HG02610 (cell line): ENCODE results near the gene GSTP1.
"Not testable (repeated sequence)": the region's sequence is repeated elsewhere in the genome, so short reads cannot be mapped to it uniquely, and the experiment has no call there.

Experiments
- ATAC-seq: cut with Tn5 transposase; IDR thresholded peaks from one replicate; pipeline ENCODE4 v1.9.1; 2021; ENCODE audit warnings: mild to moderate bottlenecking, moderate library complexity; ENCODE audit not compliant: unreplicated experiment

Gene GSTP1

DNA sequence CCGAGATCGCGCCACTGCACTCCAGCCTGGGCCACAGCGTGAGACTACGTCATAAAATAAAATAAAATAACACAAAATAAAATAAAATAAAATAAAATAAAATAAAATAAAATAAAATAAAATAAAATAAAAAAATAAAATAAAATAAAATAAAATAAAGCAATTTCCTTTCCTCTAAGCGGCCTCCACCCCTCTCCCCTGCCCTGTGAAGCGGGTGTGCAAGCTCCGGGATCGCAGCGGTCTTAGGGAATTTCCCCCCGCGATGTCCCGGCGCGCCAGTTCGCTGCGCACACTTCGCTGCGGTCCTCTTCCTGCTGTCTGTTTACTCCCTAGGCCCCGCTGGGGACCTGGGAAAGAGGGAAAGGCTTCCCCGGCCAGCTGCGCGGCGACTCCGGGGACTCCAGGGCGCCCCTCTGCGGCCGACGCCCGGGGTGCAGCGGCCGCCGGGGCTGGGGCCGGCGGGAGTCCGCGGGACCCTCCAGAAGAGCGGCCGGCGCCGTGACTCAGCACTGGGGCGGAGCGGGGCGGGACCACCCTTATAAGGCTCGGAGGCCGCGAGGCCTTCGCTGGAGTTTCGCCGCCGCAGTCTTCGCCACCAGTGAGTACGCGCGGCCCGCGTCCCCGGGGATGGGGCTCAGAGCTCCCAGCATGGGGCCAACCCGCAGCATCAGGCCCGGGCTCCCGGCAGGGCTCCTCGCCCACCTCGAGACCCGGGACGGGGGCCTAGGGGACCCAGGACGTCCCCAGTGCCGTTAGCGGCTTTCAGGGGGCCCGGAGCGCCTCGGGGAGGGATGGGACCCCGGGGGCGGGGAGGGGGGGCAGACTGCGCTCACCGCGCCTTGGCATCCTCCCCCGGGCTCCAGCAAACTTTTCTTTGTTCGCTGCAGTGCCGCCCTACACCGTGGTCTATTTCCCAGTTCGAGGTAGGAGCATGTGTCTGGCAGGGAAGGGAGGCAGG, at the start of gene GSTP1:
Gene GSTP1 (plus strand): TSS at position 566 of the 958 bp plus-strand sequence. CDS start 32 bp downstream, at position 598.
- peak; percentile 51 for ATAC-seq

DNA sequence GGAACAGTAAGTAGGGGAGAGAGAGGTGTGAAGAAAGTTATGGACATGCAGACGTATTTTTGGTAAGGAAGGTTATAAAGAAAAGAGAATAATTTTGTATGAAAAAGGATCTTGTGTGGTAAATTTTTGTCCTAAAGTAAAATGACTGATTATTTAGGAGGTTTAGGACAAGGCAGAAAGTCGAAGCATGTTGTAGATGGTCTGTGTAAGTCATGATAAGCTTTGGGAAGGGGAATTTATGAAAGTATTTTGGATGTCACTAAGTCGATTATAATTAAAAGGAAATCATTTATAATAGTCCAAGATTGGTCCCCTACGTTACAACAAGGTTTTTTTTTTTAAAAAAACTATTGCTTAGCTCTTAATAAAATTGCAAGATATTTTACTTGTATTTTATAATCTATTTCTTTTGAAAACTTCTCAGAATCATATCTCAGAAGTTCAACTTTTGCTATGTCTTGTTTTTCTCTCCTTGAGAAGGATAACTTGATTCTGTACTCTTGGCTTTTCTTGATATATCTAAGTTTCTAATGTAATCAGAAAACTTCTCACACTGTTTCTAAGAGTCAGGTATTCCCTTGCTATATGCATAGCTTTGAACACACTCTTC, 49.4 kb upstream of the GSTP1 start:
- ATAC-seq, result no peak

DNA sequence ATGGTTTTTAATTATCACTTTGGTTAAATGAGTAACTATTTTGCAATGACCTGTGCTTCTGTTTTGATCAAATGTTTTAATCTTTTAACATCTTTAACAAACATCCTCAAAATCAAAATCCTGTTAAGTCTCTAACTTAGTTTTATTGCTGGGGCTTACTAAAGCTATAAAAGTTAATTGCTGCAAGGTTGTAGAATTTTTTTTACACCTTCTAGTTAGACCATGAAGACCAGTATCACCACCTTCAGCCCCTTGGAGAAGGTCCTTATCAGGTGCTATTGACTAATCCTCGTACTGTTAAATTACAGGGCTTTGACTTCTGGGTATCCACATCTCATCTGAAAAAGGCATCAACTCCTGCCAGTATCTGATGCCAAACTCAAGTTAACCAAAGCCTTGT, 48.1 kb upstream of the GSTP1 start:
- no peak for ATAC-seq

DNA sequence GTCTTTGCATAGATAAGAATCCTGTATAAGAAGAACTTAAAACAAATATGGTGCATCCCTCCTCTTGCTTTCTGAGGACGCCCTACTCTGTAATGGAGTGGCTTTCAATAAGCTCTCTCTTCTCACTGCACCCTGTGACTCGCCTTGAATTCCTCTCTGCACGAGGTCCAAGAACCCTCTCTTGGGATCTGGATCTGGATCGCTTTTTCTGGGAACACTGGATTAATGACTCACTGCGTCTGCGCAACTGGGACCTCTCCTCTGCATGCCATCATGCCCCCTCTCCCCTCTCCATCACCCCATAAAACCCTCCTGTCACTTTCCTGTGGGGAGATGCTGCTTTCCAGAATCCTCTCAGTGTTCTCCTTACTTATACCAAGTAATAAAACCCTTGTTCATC, 45.3 kb upstream of the GSTP1 start:
- no peak for ATAC-seq

DNA sequence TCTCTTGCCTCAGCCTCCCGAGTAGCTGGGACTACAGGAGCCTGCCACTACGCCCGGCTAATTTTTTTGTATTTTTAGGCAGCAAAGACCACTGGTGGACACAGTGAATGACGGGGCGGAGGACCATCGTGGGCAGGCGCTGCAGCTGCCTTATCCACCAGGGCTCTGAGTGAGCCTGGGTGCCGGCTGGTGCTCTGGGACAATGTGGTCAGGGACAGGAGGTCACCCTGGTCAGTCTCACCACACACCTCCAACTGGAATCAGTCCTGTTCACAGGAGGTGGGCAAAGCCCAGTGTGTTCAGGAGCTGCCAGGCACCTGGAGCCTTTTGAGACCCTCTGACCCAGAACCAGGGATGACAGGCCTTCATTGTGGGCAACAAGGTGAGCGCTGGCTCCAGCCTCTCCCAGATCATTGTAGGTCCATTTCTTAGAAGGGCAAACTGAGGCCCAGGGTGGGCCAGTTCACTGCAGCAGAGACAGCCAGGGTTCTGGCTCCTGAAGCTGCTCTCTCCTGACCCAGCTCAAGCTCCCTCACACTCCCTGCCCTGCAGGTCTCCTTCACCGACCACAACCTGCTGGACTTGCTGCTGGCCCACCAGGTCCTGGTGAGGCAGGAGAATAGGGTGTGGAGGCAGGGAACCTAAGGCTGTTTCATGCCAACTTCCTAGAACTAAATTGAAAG, 44.6 kb upstream of the GSTP1 start:
- no peak for ATAC-seq

- ATAC-seq, result no peak
Measured at GRCh38 chr11:67539550-67539949, 44.1 kb upstream of the GSTP1 start.

DNA sequence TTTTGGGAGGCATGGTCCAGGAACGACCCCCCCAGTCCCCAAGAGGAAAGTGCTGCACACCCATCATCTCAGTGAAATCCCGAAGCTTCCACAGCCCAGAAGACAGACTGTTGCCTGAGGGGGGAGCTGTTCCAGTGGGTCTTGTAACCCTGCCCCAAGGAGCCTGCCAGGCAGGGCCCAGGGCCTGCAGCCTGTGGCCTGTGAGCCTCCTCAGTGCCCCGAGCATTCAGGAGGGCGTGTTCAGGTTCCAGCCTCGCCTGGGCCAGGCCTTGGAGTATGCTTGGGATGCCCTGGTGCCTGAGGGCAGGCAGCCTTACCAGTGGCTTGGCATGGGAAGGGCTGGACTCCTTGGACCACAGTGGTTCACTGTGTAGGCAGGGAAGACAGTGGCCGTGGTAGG, 42.4 kb upstream of the GSTP1 start:
- ATAC-seq, result no peak

GRCh38 chr11:67542169-67542568, 41.4 kb upstream of the GSTP1 start:
- no peak for ATAC-seq

- ATAC-seq, result no peak
Measured at GRCh38 chr11:67542971-67543370, 40.6 kb upstream of the GSTP1 start.

GRCh38 chr11:67543585-67543984, 40.0 kb upstream of the GSTP1 start:
- ATAC-seq, result no peak

DNA sequence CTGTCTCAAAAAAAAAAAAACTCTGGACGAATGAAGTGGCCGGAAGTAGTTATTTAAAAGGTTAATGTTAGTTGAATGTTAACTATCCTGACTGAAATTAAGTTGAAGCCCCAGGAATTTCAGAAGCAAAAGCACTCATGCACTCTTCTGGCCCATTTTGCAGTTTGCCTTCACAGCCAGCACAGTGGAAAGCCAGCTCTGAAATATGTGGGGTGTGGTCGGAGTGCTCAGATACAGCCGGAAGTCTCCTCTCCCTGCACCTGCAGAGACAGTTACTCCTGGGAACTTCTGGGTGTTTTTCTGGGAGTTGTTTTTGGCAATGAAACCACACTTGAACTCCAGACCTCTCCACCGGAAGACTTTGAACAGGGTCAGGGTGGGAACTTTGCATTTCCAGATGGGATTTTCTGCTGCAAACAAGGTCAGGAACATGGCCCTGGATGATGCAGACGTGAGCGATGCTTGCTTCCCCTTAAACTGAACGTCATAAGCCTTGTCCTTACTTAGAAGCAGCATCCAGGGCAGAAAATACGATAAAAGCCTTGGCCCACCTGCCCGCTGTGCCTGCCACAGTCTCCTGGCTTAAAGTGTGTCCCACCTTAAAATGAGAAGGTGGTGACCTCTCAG, 38.9 kb upstream of the GSTP1 start:
- no peak for ATAC-seq

- ATAC-seq, result no peak
Measured at GRCh38 chr11:67545280-67545679, 38.3 kb upstream of the GSTP1 start.

DNA sequence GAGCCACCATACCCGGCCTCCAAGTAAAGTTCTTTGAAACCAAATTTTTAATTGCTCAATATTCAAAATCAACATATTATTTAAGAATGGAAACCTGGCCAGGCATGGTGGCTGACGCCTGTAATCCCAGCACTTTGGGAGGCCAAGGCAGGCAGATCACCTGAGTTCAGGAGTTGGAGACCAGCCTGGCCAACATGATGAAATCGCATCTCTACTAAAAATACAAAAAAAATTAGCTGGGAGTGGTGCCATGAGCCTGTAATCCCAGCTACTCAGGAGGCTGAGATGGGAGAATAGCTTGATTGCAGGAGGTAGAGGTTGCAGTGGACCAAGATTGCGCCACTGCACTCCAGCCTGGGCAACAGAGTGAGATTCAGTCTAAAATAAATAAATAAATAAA, 35.5 kb upstream of the GSTP1 start:
- not testable (repeated sequence) for ATAC-seq

DNA sequence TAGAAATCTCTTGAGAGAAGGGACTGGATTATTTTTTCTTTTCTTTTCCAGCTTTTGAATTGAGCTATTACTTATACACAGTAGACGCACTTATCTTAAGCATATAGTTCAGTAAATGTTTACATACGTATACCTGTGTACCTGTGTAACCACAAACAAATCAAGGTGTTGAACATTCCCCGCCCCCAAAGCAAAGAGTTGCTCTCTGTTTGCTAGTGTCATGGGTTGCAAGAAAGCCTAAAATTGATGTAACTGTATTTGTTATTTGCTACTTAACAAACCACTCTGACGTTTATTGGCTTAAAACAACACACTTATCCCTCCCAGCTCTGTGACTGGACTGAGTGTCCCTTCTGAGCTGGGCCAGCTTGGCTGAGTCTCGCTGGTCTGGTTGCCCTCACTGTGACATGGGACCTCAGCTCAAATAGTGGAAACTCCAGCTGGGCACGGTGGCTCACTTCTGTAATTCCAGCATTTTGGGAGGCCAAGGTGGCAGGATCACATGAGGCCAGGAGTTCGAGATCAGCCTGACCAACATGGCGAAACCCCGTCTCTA, 35.0 kb upstream of the GSTP1 start:
- no peak for ATAC-seq

DNA sequence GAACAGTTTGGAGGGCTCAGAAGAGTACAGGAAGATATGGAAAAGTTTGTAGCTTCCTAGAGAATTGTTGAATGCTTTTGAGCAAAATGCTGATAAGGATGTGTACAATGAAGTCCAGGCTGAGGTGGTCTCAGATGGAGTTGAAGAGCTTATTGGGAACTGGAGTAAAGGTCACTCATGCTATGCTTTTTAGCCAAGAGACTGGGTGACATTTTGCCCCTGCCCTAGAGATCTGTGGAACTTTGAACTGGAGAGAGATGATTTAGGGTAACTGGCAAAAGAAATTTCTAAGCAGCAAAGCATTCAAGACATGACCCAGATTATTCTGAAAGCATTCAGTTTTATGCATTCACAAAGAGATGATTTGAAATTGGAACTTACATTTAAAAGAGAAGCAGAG, 32.5 kb upstream of the GSTP1 start:
- ATAC-seq, result no peak

GRCh38 chr11:67551697-67552096, 31.9 kb upstream of the GSTP1 start:
- ATAC-seq, result not testable (repeated sequence)

GRCh38 chr11:67556244-67556643, 27.4 kb upstream of the GSTP1 start:
- ATAC-seq, result no peak

GRCh38 chr11:67558084-67558772, 25.4 kb upstream of the GSTP1 start:
- ATAC-seq, result no peak

DNA sequence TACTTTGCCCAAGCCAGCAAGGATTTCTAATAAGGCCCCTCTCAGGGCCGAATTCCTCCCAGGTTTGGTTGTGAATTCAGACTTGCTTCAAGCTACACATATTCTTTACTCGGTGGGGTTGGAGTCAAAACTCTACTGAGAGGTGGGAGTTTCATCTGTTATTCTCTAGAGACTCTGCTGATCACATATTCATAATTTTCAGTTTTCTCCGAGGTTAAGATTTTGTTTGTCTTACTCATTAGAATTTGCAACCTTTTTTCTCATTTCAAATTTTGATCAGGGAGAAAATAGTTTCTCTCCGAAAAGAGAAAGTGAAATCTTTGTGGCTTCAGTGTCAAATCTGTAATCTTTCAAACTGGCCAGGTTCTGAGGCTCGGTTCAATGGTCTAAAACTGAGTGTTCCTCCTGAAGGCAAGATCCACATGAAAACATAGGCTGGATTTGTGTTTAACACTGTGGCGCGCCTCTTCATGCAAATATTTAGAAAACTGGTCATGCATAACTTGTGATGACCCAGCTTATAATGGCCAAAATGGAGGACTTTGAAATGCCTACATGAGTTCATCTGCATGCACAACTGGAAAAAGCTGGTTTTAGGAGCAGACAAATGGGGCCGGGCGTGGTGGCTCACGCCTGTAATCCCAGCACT, 21.5 kb upstream of the GSTP1 start:
- ATAC-seq, result peak; percentile 62
